Measurements from ENCODE around the gene DNHD1. TPM values are rescaled to one million over a fixed set of nuclear protein-coding genes. Genes with fewer than 3 reads are reported as not detected.

The DNHD1 gene
- total RNA-seq, 1 donor from 2014 or later, result 5.0 TPM

GRCh38 chr11:6618117-6619003 lies 121.3 kb downstream of the DNHD1 start:
- H3K27ac Mint-ChIP-seq, result no peak overlapping the region
- peaks cover 17% of the 10 kb centered on the region for H3F3A ChIP-seq (ENCODE audit: low read depth)

GRCh38 chr11:6619004-6619745 lies 122.1 kb downstream of the DNHD1 start, which contains the start of gene TPP1:
Gene TPP1, minus strand, starts transcription at chr11:6619422. Its CDS starts 22 bp downstream, at chr11:6619400.
- Histone ChIP-seq H3K79me2 (ENCODE audit: low read depth) (peaks cover 4% of the 10 kb centered on the region), H3K4me3 (peak within 1 kb of the TSS; percentile 70), H3K9ac (peak within 1 kb of the TSS; percentile 65), H3F3A (ENCODE audit: low read depth) (peaks cover 11% of the 10 kb centered on the region), H3K27me3 (no peaks in the 10 kb centered on the region), H2AFZ (replicated peaks) (peak within 1 kb of the TSS; percentile 63), H3K36me3 (no peaks in the 10 kb centered on the region), H4K20me1 (ENCODE audit: low read depth) (no peaks in the 10 kb centered on the region), H3K9me3 (ENCODE audit: low read depth) (no peaks in the 10 kb centered on the region), H3K27ac (no peak within 1 kb of the TSS), H3K4me2 (peak within 1 kb of the TSS; percentile 93), H3K4me1 (peaks cover 20% of the 10 kb centered on the region)
- H3K27ac Mint-ChIP-seq, result no peak within 1 kb of the TSS
- peaks cover 7% of the 10 kb centered on the region for H3K36me3 Mint-ChIP-seq
- H3K4me1 Mint-ChIP-seq, result no peaks in the 10 kb centered on the region
- H3K9me3 Mint-ChIP-seq, result no peaks in the 10 kb centered on the region
- no peak within 1 kb of the TSS for H3K4me3 Mint-ChIP-seq
- DNase-seq (ENCODE audit: low spot score), result peak; percentile 96
- H3K27me3 Mint-ChIP-seq (ENCODE audit: insufficient read depth, low read depth), result no peaks in the 10 kb centered on the region
- TF ChIP-seq EZH2 (IDR thresholded peaks at IDR 0.05) (no peak), CTCF (IDR thresholded peaks at IDR 0.05) (no peak), EZH2phosphoT487 (IDR thresholded peaks at IDR 0.05) (no peak)

More at GRCh38 chr11:6618117-6619003, 121.3 kb downstream of the DNHD1 start:
- Histone ChIP-seq H3K4me3 (peak overlapping the region; percentile 70), H3K79me2 (ENCODE audit: low read depth) (peaks cover 4% of the 10 kb centered on the region), H3K27me3 (no peaks in the 10 kb centered on the region), H3K4me2 (peak overlapping the region; percentile 93), H3K9me3 (ENCODE audit: low read depth) (no peaks in the 10 kb centered on the region), H3K4me1 (peaks cover 20% of the 10 kb centered on the region), H3K36me3 (no peaks in the 10 kb centered on the region), H3K27ac (no peak overlapping the region), H3K9ac (peak overlapping the region; percentile 65), H4K20me1 (ENCODE audit: low read depth) (no peaks in the 10 kb centered on the region), H2AFZ (replicated peaks) (peak overlapping the region; percentile 54)
- no peak for TF ChIP-seq EZH2 (IDR thresholded peaks at IDR 0.05)
- TF ChIP-seq EZH2phosphoT487 (IDR thresholded peaks at IDR 0.05), result no peak
- no peak for TF ChIP-seq CTCF (IDR thresholded peaks at IDR 0.05)
- DNase-seq (ENCODE audit: low spot score), result no peak
- peaks cover 6% of the 10 kb centered on the region for H3K36me3 Mint-ChIP-seq
- H3K4me3 Mint-ChIP-seq, result no peak overlapping the region
- H3K9me3 Mint-ChIP-seq, result no peaks in the 10 kb centered on the region
- no peaks in the 10 kb centered on the region for H3K27me3 Mint-ChIP-seq (ENCODE audit: insufficient read depth, low read depth)
- H3K4me1 Mint-ChIP-seq, result no peaks in the 10 kb centered on the region

- Histone ChIP-seq H3K27me3 (no peaks in the 10 kb centered on the region), H3K9me3 (ENCODE audit: low read depth) (no peaks in the 10 kb centered on the region), H3K4me1 (peaks cover 20% of the 10 kb centered on the region), H3K79me2 (ENCODE audit: low read depth) (peaks cover 4% of the 10 kb centered on the region), H4K20me1 (ENCODE audit: low read depth) (no peaks in the 10 kb centered on the region), H2AFZ (replicated peaks) (peak overlapping the region; percentile 19), H3K36me3 (no peaks in the 10 kb centered on the region), H3K4me3 (no peak overlapping the region), H3K4me2 (peak overlapping the region; percentile 13), H3K27ac (no peak overlapping the region), H3K9ac (no peak overlapping the region), H3F3A (ENCODE audit: low read depth) (peaks cover 11% of the 10 kb centered on the region)
- peak; percentile 34 for DNase-seq (ENCODE audit: low spot score)
- Mint-ChIP-seq H3K36me3 (peaks cover 11% of the 10 kb centered on the region), H3K4me3 (no peak overlapping the region), H3K9me3 (no peaks in the 10 kb centered on the region), H3K27me3 (ENCODE audit: insufficient read depth, low read depth) (no peaks in the 10 kb centered on the region), H3K27ac (no peak overlapping the region), H3K4me1 (no peaks in the 10 kb centered on the region)
- TF ChIP-seq EZH2phosphoT487 (IDR thresholded peaks at IDR 0.05), result no peak
- no peak for TF ChIP-seq CTCF (IDR thresholded peaks at IDR 0.05)
- TF ChIP-seq EZH2 (IDR thresholded peaks at IDR 0.05), result no peak
Measured at GRCh38 chr11:6620636-6621035, 123.6 kb downstream of the DNHD1 start.

Other genes with a start within 250 kb of the DNHD1 start
- 8.2 and 14.3 TPM in 2 replicates for gene CCKBR, start 237.4 kb upstream of the DNHD1 start, total RNA-seq (ENCODE audit: low replicate concordance)
- 2.9 and 12.2 TPM in 2 replicates for gene CAVIN3, start 176.8 kb upstream of the DNHD1 start, total RNA-seq (ENCODE audit: low replicate concordance)
- gene SMPD1, start 106.8 kb upstream of the DNHD1 start, total RNA-seq (ENCODE audit: low replicate concordance), result 9.4 and 11.3 TPM in 2 replicates
- gene APBB1, start 78.2 kb upstream of the DNHD1 start, total RNA-seq (ENCODE audit: low replicate concordance), result 38.5 and 64.9 TPM in 2 replicates
- 0.56 TPM in 2 replicates for gene HPX, start 56.3 kb upstream of the DNHD1 start, total RNA-seq (ENCODE audit: low replicate concordance)
- gene TRIM3, start 23.3 kb upstream of the DNHD1 start, total RNA-seq (ENCODE audit: low replicate concordance), result 16.1 and 19.9 TPM in 2 replicates
- gene ARFIP2, start 15.9 kb upstream of the DNHD1 start, total RNA-seq (ENCODE audit: low replicate concordance), result 40.2 and 50.5 TPM in 2 replicates
- gene TIMM10B, start 15.8 kb upstream of the DNHD1 start, total RNA-seq (ENCODE audit: low replicate concordance), result 37.2 and 39.8 TPM in 2 replicates
- 12.3 and 16.0 TPM in 2 replicates for gene RRP8, start 106.3 kb downstream of the DNHD1 start, total RNA-seq (ENCODE audit: low replicate concordance)
- 85.6 and 98.7 TPM in 2 replicates for gene ILK, start 106.5 kb downstream of the DNHD1 start, total RNA-seq (ENCODE audit: low replicate concordance)
- 34.1 and 58.0 TPM in 2 replicates for gene TAF10, start 114.9 kb downstream of the DNHD1 start, total RNA-seq (ENCODE audit: low replicate concordance)
- 9.9 and 28.8 TPM in 2 replicates for gene TPP1, start 122.1 kb downstream of the DNHD1 start, total RNA-seq (ENCODE audit: low replicate concordance)
- 4.5 and 9.0 TPM in 2 replicates for gene DCHS1, start 158.5 kb downstream of the DNHD1 start, total RNA-seq (ENCODE audit: low replicate concordance)
- gene MRPL17, start 186.1 kb downstream of the DNHD1 start, total RNA-seq (ENCODE audit: low replicate concordance), result 24.3 and 30.9 TPM in 2 replicates

All from neural progenitor cell (in vitro differentiated cells).